Measurements from ENCODE around the gene OR51E2. TPM values are rescaled to one million over a fixed set of nuclear protein-coding genes. Genes with fewer than 3 reads are reported as not detected.

Gene OR51E2
- total and polyA plus RNA-seq, 2 donors, result under 0.01 to 0.57 TPM

- Histone ChIP-seq H3K27me3 (ENCODE audit: control insufficient read depth in 2 of 2, insufficient read depth in 1 of 2, low read length in 1 of 2) (no peaks in the 10 kb centered on the region), H3K27ac (ENCODE audit: low read depth in 1 of 2, low read length in 1 of 2) (no peak overlapping the region), H3K36me3 (ENCODE audit: control insufficient read depth in 2 of 2, insufficient read depth in 2 of 2, low read length in 1 of 2) (no peaks in the 10 kb centered on the region), H3K4me3 (ENCODE audit: low read length in 2 of 2) (no peak overlapping the region), H3K9me3 (ENCODE audit: control insufficient read depth in 2 of 2, insufficient read depth in 1 of 2, low read length in 1 of 2) (no peaks in the 10 kb centered on the region), H3K4me1 (ENCODE audit: control insufficient read depth in 2 of 2, insufficient read depth in 2 of 2, low read length in 2 of 2) (no peaks in the 10 kb centered on the region)
- 91% methylated on average over 2 of the region's 2 CpGs for WGBS
- DNase-seq (ENCODE audit: low read depth in 6 of 9, low spot score in 9 of 9), result no peak
Measured at GRCh38 chr11:4671741-4672140, 25.9 kb downstream of the OR51E2 start.

- Histone ChIP-seq H3K36me3 (ENCODE audit: control insufficient read depth in 2 of 2, insufficient read depth in 2 of 2, low read length in 1 of 2) (no peaks in the 10 kb centered on the region), H3K27me3 (ENCODE audit: control insufficient read depth in 2 of 2, insufficient read depth in 1 of 2, low read length in 1 of 2) (no peaks in the 10 kb centered on the region), H3K4me1 (ENCODE audit: control insufficient read depth in 2 of 2, insufficient read depth in 2 of 2, low read length in 2 of 2) (no peaks in the 10 kb centered on the region), H3K9me3 (ENCODE audit: control insufficient read depth in 2 of 2, insufficient read depth in 1 of 2, low read length in 1 of 2) (no peaks in the 10 kb centered on the region), H3K27ac (ENCODE audit: low read depth in 1 of 2, low read length in 1 of 2) (no peak overlapping the region), H3K4me3 (ENCODE audit: low read length in 2 of 2) (no peak overlapping the region)
- DNase-seq (ENCODE audit: low read depth in 6 of 9, low spot score in 9 of 9), result no peak
- 96% methylated on average over 2 of the region's 2 CpGs for WGBS
Measured at GRCh38 chr11:4665424-4665823, 32.2 kb downstream of the OR51E2 start.

- H3K4me1 ChIP-seq (ENCODE audit: control insufficient read depth in 2 of 2, insufficient read depth in 2 of 2, low read length in 2 of 2), result no peaks in the 10 kb centered on the region
- H3K36me3 ChIP-seq (ENCODE audit: control insufficient read depth in 2 of 2, insufficient read depth in 2 of 2, low read length in 1 of 2), result no peaks in the 10 kb centered on the region
- 93% methylated on average over 3 of the region's 3 CpGs for WGBS
- H3K9me3 ChIP-seq (ENCODE audit: control insufficient read depth in 2 of 2, insufficient read depth in 1 of 2, low read length in 1 of 2), result no peaks in the 10 kb centered on the region
- no peaks in the 10 kb centered on the region for H3K27me3 ChIP-seq (ENCODE audit: control insufficient read depth in 2 of 2, insufficient read depth in 1 of 2, low read length in 1 of 2)
- DNase-seq (ENCODE audit: low read depth in 6 of 9, low spot score in 9 of 9), result no peak
- no peak overlapping the region for H3K27ac ChIP-seq (ENCODE audit: low read depth in 1 of 2, low read length in 1 of 2)
- H3K4me3 ChIP-seq (ENCODE audit: low read length in 2 of 2), result no peak overlapping the region
Measured at GRCh38 chr11:4664786-4665185, 32.9 kb downstream of the OR51E2 start.

- no peaks in the 10 kb centered on the region for H3K9me3 ChIP-seq (ENCODE audit: control insufficient read depth in 2 of 2, insufficient read depth in 1 of 2, low read length in 1 of 2)
- no peak for DNase-seq (ENCODE audit: low read depth in 6 of 9, low spot score in 9 of 9)
- H3K4me1 ChIP-seq (ENCODE audit: control insufficient read depth in 2 of 2, insufficient read depth in 2 of 2, low read length in 2 of 2), result no peaks in the 10 kb centered on the region
- H3K27ac ChIP-seq (ENCODE audit: low read depth in 1 of 2, low read length in 1 of 2), result no peak overlapping the region
- H3K36me3 ChIP-seq (ENCODE audit: control insufficient read depth in 2 of 2, insufficient read depth in 2 of 2, low read length in 1 of 2), result no peaks in the 10 kb centered on the region
- H3K4me3 ChIP-seq (ENCODE audit: low read length in 2 of 2), result no peak overlapping the region
- WGBS, result 96% methylated on average over 3 of the region's 3 CpGs
- no peaks in the 10 kb centered on the region for H3K27me3 ChIP-seq (ENCODE audit: control insufficient read depth in 2 of 2, insufficient read depth in 1 of 2, low read length in 1 of 2)
Measured at GRCh38 chr11:4664183-4664582, 33.5 kb downstream of the OR51E2 start.

- H3K27ac ChIP-seq (ENCODE audit: low read depth in 1 of 2, low read length in 1 of 2), result no peak overlapping the region
- DNase-seq (ENCODE audit: low read depth in 6 of 9, low spot score in 9 of 9), result no peak
- WGBS, result 95% methylated on average over 6 of the region's 6 CpGs
- no peaks in the 10 kb centered on the region for H3K27me3 ChIP-seq (ENCODE audit: control insufficient read depth in 2 of 2, insufficient read depth in 1 of 2, low read length in 1 of 2)
- no peaks in the 10 kb centered on the region for H3K4me1 ChIP-seq (ENCODE audit: control insufficient read depth in 2 of 2, insufficient read depth in 2 of 2, low read length in 2 of 2)
- H3K36me3 ChIP-seq (ENCODE audit: control insufficient read depth in 2 of 2, insufficient read depth in 2 of 2, low read length in 1 of 2), result no peaks in the 10 kb centered on the region
- no peaks in the 10 kb centered on the region for H3K9me3 ChIP-seq (ENCODE audit: control insufficient read depth in 2 of 2, insufficient read depth in 1 of 2, low read length in 1 of 2)
- H3K4me3 ChIP-seq (ENCODE audit: low read length in 2 of 2), result no peak overlapping the region
Measured at GRCh38 chr11:4662876-4663275, 34.8 kb downstream of the OR51E2 start.

GRCh38 chr11:4658629-4659445 is 38.8 kb downstream of the OR51E2 start:
- Histone ChIP-seq H3K27ac (ENCODE audit: low read depth in 1 of 2, low read length in 1 of 2) (no peak overlapping the region), H3K4me3 (ENCODE audit: low read length in 2 of 2) (no peak overlapping the region), H3K27me3 (ENCODE audit: control insufficient read depth in 2 of 2, insufficient read depth in 1 of 2, low read length in 1 of 2) (no peaks in the 10 kb centered on the region), H3K36me3 (ENCODE audit: control insufficient read depth in 2 of 2, insufficient read depth in 2 of 2, low read length in 1 of 2) (no peaks in the 10 kb centered on the region), H3K4me1 (ENCODE audit: control insufficient read depth in 2 of 2, insufficient read depth in 2 of 2, low read length in 2 of 2) (no peaks in the 10 kb centered on the region), H3K9me3 (ENCODE audit: control insufficient read depth in 2 of 2, insufficient read depth in 1 of 2, low read length in 1 of 2) (no peaks in the 10 kb centered on the region)
- DNase-seq (ENCODE audit: low read depth in 6 of 9, low spot score in 9 of 9), result no peak
- 46% methylated on average over 5 of the region's 5 CpGs for WGBS

- H3K4me3 ChIP-seq (ENCODE audit: low read length in 2 of 2), result no peak overlapping the region
- H3K27me3 ChIP-seq (ENCODE audit: control insufficient read depth in 2 of 2, insufficient read depth in 1 of 2, low read length in 1 of 2), result no peaks in the 10 kb centered on the region
- no peaks in the 10 kb centered on the region for H3K36me3 ChIP-seq (ENCODE audit: control insufficient read depth in 2 of 2, insufficient read depth in 2 of 2, low read length in 1 of 2)
- no peak for DNase-seq (ENCODE audit: low read depth in 6 of 9, low spot score in 9 of 9)
- no peaks in the 10 kb centered on the region for H3K9me3 ChIP-seq (ENCODE audit: control insufficient read depth in 2 of 2, insufficient read depth in 1 of 2, low read length in 1 of 2)
- no peak overlapping the region for H3K27ac ChIP-seq (ENCODE audit: low read depth in 1 of 2, low read length in 1 of 2)
- no peaks in the 10 kb centered on the region for H3K4me1 ChIP-seq (ENCODE audit: control insufficient read depth in 2 of 2, insufficient read depth in 2 of 2, low read length in 2 of 2)
- 73% methylated on average over 2 of the region's 2 CpGs for WGBS
Measured at GRCh38 chr11:4654635-4655369, 42.9 kb downstream of the OR51E2 start.

GRCh38 chr11:4647766-4648165 is 49.9 kb downstream of the OR51E2 start:
- H3K4me1 ChIP-seq (ENCODE audit: control insufficient read depth in 2 of 2, insufficient read depth in 2 of 2, low read length in 2 of 2), result no peaks in the 10 kb centered on the region
- 94% methylated on average over 4 of the region's 4 CpGs for WGBS
- DNase-seq (ENCODE audit: low read depth in 6 of 9, low spot score in 9 of 9), result no peak

GRCh38 chr11:4645974-4646373 is 51.7 kb downstream of the OR51E2 start:
- Histone ChIP-seq H3K27ac (ENCODE audit: low read depth in 1 of 2, low read length in 1 of 2) (no peak overlapping the region), H3K36me3 (ENCODE audit: control insufficient read depth in 2 of 2, insufficient read depth in 2 of 2, low read length in 1 of 2) (no peaks in the 10 kb centered on the region), H3K4me1 (ENCODE audit: control insufficient read depth in 2 of 2, insufficient read depth in 2 of 2, low read length in 2 of 2) (no peaks in the 10 kb centered on the region), H3K27me3 (ENCODE audit: control insufficient read depth in 2 of 2, insufficient read depth in 1 of 2, low read length in 1 of 2) (no peaks in the 10 kb centered on the region), H3K9me3 (ENCODE audit: control insufficient read depth in 2 of 2, insufficient read depth in 1 of 2, low read length in 1 of 2) (no peaks in the 10 kb centered on the region), H3K4me3 (ENCODE audit: low read length in 2 of 2) (no peak overlapping the region)
- DNase-seq (ENCODE audit: low read depth in 6 of 9, low spot score in 9 of 9), result no peak
- 84% methylated on average over 2 of the region's 2 CpGs for WGBS

More at GRCh38 chr11:4647766-4648165, 49.9 kb downstream of the OR51E2 start:
- no peaks in the 10 kb centered on the region for H3K27me3 ChIP-seq (ENCODE audit: control insufficient read depth in 2 of 2, insufficient read depth in 1 of 2, low read length in 1 of 2)
- no peaks in the 10 kb centered on the region for H3K9me3 ChIP-seq (ENCODE audit: control insufficient read depth in 2 of 2, insufficient read depth in 1 of 2, low read length in 1 of 2)
- no peak overlapping the region for H3K27ac ChIP-seq (ENCODE audit: low read depth in 1 of 2, low read length in 1 of 2)
- no peaks in the 10 kb centered on the region for H3K36me3 ChIP-seq (ENCODE audit: control insufficient read depth in 2 of 2, insufficient read depth in 2 of 2, low read length in 1 of 2)
- no peak overlapping the region for H3K4me3 ChIP-seq (ENCODE audit: low read length in 2 of 2)
